Loucy (cell line): Measurements from ENCODE around the gene USP20.

ENCODE experiments used
- H2AFZ ChIP-seq: fragments of 200-600 bp; sonication (generic); 2 replicates; pipeline ENCODE4 v1.6.0; 2016; ENCODE audit warnings: antibody characterized with exemption, mild to moderate bottlenecking, low read length, moderate library complexity
- H3F3A ChIP-seq: fragments of 200-600 bp; 2 replicates; pipeline ENCODE4 v1.6.0; 2016; ENCODE audit warnings: antibody characterized with exemption, low read depth, mild to moderate bottlenecking
- H3K27me3 ChIP-seq: fragments of 200-600 bp; sonication (generic); 2 replicates; pipeline ENCODE4 v1.6.1; 2014; ENCODE audit warnings: low read length, mild to moderate bottlenecking; ENCODE audit not compliant: insufficient read depth, poor library complexity, severe bottlenecking
- H3K36me3 ChIP-seq: fragments of 200-600 bp; sonication (generic); 2 replicates; pipeline ENCODE4 v1.6.1; 2016; ENCODE audit warnings: low read length; ENCODE audit not compliant: insufficient read depth
- H3K4me1 ChIP-seq: fragments of 200-600 bp; sonication (generic); 2 replicates; pipeline ENCODE4 v1.5.1; 2014; ENCODE audit warnings: low read length, mild to moderate bottlenecking; ENCODE audit not compliant: insufficient read depth, poor library complexity, severe bottlenecking
- H3K4me2 ChIP-seq: fragments of 200-600 bp; sonication (generic); 2 replicates; pipeline ENCODE4 v1.6.0; 2014; ENCODE audit warnings: antibody characterized with exemption, low read length, low read depth, mild to moderate bottlenecking; ENCODE audit not compliant: poor library complexity, severe bottlenecking
- H3K4me3 ChIP-seq: fragments of 200-600 bp; sonication (generic); 2 replicates; pipeline ENCODE4 v1.5.1; 2014; ENCODE audit warnings: low read length, mild to moderate bottlenecking, mixed read lengths; ENCODE audit not compliant: poor library complexity, severe bottlenecking
- H3K79me2 ChIP-seq: fragments of 200-600 bp; sonication (generic); 2 replicates; pipeline ENCODE4 v1.6.1; 2014; ENCODE audit warnings: low read length; ENCODE audit not compliant: insufficient read depth
- H3K9ac ChIP-seq: fragments of 200-600 bp; sonication (generic); 2 replicates; pipeline ENCODE4 v1.6.0; 2014; ENCODE audit warnings: mild to moderate bottlenecking, low read depth, low read length, moderate library complexity; ENCODE audit not compliant: poor library complexity, severe bottlenecking
- H3K9me2 ChIP-seq: fragments of 200-600 bp; sonication (generic); replicated peaks from 2 replicates; pipeline ENCODE4 v1.6.1; 2016; ENCODE audit warnings: low read depth, low read length, mixed read lengths
- H3K9me3 ChIP-seq: fragments of 200-600 bp; sonication (generic); 2 replicates; pipeline ENCODE4 v1.6.1; 2014; ENCODE audit warnings: mild to moderate bottlenecking, antibody characterized with exemption, low read length, low read depth; ENCODE audit not compliant: insufficient read depth
- H4K20me1 ChIP-seq: fragments of 200-600 bp; sonication (generic); 2 replicates; pipeline ENCODE4 v1.6.0; 2014; ENCODE audit warnings: antibody characterized with exemption, low read length, mild to moderate bottlenecking; ENCODE audit not compliant: insufficient read depth, poor library complexity, severe bottlenecking
- CTCF ChIP-seq: fragments of 200-600 bp; sonication (generic); conservative IDR thresholded peaks from 2 replicates; pipeline ENCODE4 v1.5.1; 2014; ENCODE audit warnings: mild to moderate bottlenecking, antibody characterized with exemption, low read length
- EZH2phosphoT487 ChIP-seq: fragments of 200-600 bp; IDR thresholded peaks from 2 replicates; pipeline ENCODE4 v1.6.1; 2018; ENCODE audit warnings: antibody characterized with exemption, mild to moderate bottlenecking, moderate library complexity, borderline replicate concordance

USP20 gene

GRCh38 chr9:129840034-129840433 is 4.8 kb downstream of the USP20 start:
- Histone ChIP-seq H3K9me3 (no peaks in the 10 kb centered on the region), H3K36me3 (no peaks in the 10 kb centered on the region), H3F3A (no peaks in the 10 kb centered on the region), H2AFZ (no peak overlapping the region), H3K9me2 (no peaks in the 10 kb centered on the region), H3K79me2 (peaks cover 51% of the 10 kb centered on the region), H3K4me2 (peak overlapping the region; percentile 79), H3K4me3 (peak overlapping the region; percentile 39), H3K4me1 (peaks cover 27% of the 10 kb centered on the region), H3K9ac (peak overlapping the region; percentile 90), H3K27me3 (no peaks in the 10 kb centered on the region), H4K20me1 (no peaks in the 10 kb centered on the region)
- TF ChIP-seq CTCF (no peak), EZH2phosphoT487 (no peak)

- TF ChIP-seq EZH2phosphoT487: no peak
- TF ChIP-seq CTCF: peak; percentile 13; the same call in 1 of the 2 replicates
- Histone ChIP-seq H3K9me2 (no peaks in the 10 kb centered on the region), H3K79me2 (peaks cover 44% of the 10 kb centered on the region), H2AFZ (no peak overlapping the region), H3K4me2 (no peak overlapping the region), H3K36me3 (no peaks in the 10 kb centered on the region), H3F3A (no peaks in the 10 kb centered on the region), H3K27me3 (no peaks in the 10 kb centered on the region), H3K9me3 (no peaks in the 10 kb centered on the region), H4K20me1 (no peaks in the 10 kb centered on the region), H3K4me3 (no peak overlapping the region), H3K9ac (no peak overlapping the region), H3K4me1 (peaks cover 27% of the 10 kb centered on the region)
These were observed 5.8 kb downstream of the USP20 start for GRCh38 chr9:129841071-129841470.

- Histone ChIP-seq H3K27me3 (no peaks in the 10 kb centered on the region), H3K36me3 (no peaks in the 10 kb centered on the region), H3K4me3 (no peak overlapping the region), H3K4me1 (peaks cover 2% of the 10 kb centered on the region), H3K4me2 (no peak overlapping the region), H3K9me2 (no peaks in the 10 kb centered on the region), H3K9ac (no peak overlapping the region), H4K20me1 (no peaks in the 10 kb centered on the region), H3F3A (no peaks in the 10 kb centered on the region), H2AFZ (no peak overlapping the region), H3K79me2 (peaks cover 9% of the 10 kb centered on the region; the same call in 1 of the 2 replicates), H3K9me3 (no peaks in the 10 kb centered on the region)
- TF ChIP-seq CTCF (no peak), EZH2phosphoT487 (no peak)
These were observed 10.1 kb downstream of the USP20 start for GRCh38 chr9:129845373-129845772.
